RWPE2 (cell line): Measurements from ENCODE around the gene USP37.

Source experiments
- ATAC-seq: fragments of 200-7000 bp; cut with Tn5 transposase; 3 replicates; pipeline ENCODE4 v1.9.1; 2021; ENCODE audit warnings: low read depth
- DNase-seq: peaks from one replicate; pipeline ENCODE4 v3.0.0-alpha.2; 2020; ENCODE audit warnings: low spot score
- H3K27ac ChIP-seq: fragments of 450-650 bp; 2 replicates; pipeline ENCODE4 v1.5.1; 2017; ENCODE audit warnings: mild to moderate bottlenecking; ENCODE audit not compliant: poor library complexity, severe bottlenecking
- H3K27me3 ChIP-seq: fragments of 250-450 bp; sonication (Bioruptor Pico); 2 replicates; pipeline ENCODE4 v1.5.1; 2021; ENCODE audit warnings: mild to moderate bottlenecking, moderate library complexity; ENCODE audit not compliant: insufficient read depth, poor library complexity, severe bottlenecking
- H3K36me3 ChIP-seq: fragments of 250-450 bp; sonication (Bioruptor Pico); 2 replicates; pipeline ENCODE4 v1.5.1; 2020; ENCODE audit warnings: low read depth, mild to moderate bottlenecking, moderate library complexity
- H3K4me1 ChIP-seq: fragments of 250-450 bp; sonication (Bioruptor Pico); 2 replicates; pipeline ENCODE4 v1.5.1; 2021; ENCODE audit warnings: mild to moderate bottlenecking, moderate library complexity; ENCODE audit not compliant: insufficient read depth, poor library complexity, severe bottlenecking
- H3K4me3 ChIP-seq: fragments of 250-450 bp; sonication (Bioruptor Pico); 2 replicates; pipeline ENCODE4 v1.5.1; 2021; ENCODE audit warnings: mild to moderate bottlenecking, moderate library complexity; ENCODE audit not compliant: severe bottlenecking
- H3K9me3 ChIP-seq: fragments of 250-450 bp; sonication (Bioruptor Pico); 2 replicates; pipeline ENCODE4 v1.5.1; 2021; ENCODE audit warnings: mild to moderate bottlenecking, moderate library complexity; ENCODE audit not compliant: severe bottlenecking
- CTCF ChIP-seq: fragments of 450-650 bp; IDR thresholded peaks from one replicate; pipeline ENCODE4 v1.5.1; 2017; ENCODE audit warnings: mild to moderate bottlenecking, moderate library complexity; ENCODE audit not compliant: poor library complexity, severe bottlenecking

Gene USP37

GRCh38 chr2:218421027-218421426, 147.1 kb downstream of the USP37 start:
- Histone ChIP-seq H3K4me3 (no peak overlapping the region), H3K27ac (no peak overlapping the region), H3K36me3 (no peaks in the 10 kb centered on the region), H3K27me3 (no peaks in the 10 kb centered on the region), H3K9me3 (no peaks in the 10 kb centered on the region), H3K4me1 (no peaks in the 10 kb centered on the region)
- TF ChIP-seq CTCF: no peak
- DNase-seq (no peak), ATAC-seq (no peak)

- H3K27ac ChIP-seq: no peak overlapping the region
- TF ChIP-seq CTCF: no peak
Observed at GRCh38 chr2:218419630-218420216, 148.4 kb downstream of the USP37 start.

GRCh38 chr2:218418717-218419458, 149.3 kb downstream of the USP37 start, which contains the start of gene VIL1:
Gene VIL1 (plus strand): TSS chr2:218419123. CDS start chr2:218423779, 4,656 bp downstream.
- H3K27me3 ChIP-seq: no peaks in the 10 kb centered on the region
- DNase-seq (no peak), ATAC-seq (0 out of 3 replicates have a peak, but pooled peaks have one; percentile 10)
- no peak within 1 kb of the TSS for H3K27ac ChIP-seq
- H3K4me1 ChIP-seq: no peaks in the 10 kb centered on the region
- no peak for TF ChIP-seq CTCF
- no peaks in the 10 kb centered on the region for H3K36me3 ChIP-seq
- H3K4me3 ChIP-seq: no peak within 1 kb of the TSS
- no peaks in the 10 kb centered on the region for H3K9me3 ChIP-seq

More at GRCh38 chr2:218419630-218420216, 148.4 kb downstream of the USP37 start:
- Histone ChIP-seq H3K9me3 (no peaks in the 10 kb centered on the region), H3K4me3 (no peak overlapping the region), H3K36me3 (no peaks in the 10 kb centered on the region), H3K27me3 (no peaks in the 10 kb centered on the region), H3K4me1 (no peaks in the 10 kb centered on the region)
- no peak for ATAC-seq
- DNase-seq: no peak

- DNase-seq (no peak), ATAC-seq (no peak)
- no peaks in the 10 kb centered on the region for H3K4me1 ChIP-seq
- TF ChIP-seq CTCF: no peak
- H3K27me3 ChIP-seq: no peaks in the 10 kb centered on the region
- H3K9me3 ChIP-seq: no peaks in the 10 kb centered on the region
- no peaks in the 10 kb centered on the region for H3K36me3 ChIP-seq
- no peak overlapping the region for H3K27ac ChIP-seq
- no peak overlapping the region for H3K4me3 ChIP-seq
Observed at GRCh38 chr2:218418321-218418716, 149.8 kb downstream of the USP37 start.

- ATAC-seq (no peak), DNase-seq (no peak)
- H3K27ac ChIP-seq: no peak overlapping the region
- H3K27me3 ChIP-seq: no peaks in the 10 kb centered on the region
- no peaks in the 10 kb centered on the region for H3K9me3 ChIP-seq
- TF ChIP-seq CTCF: no peak
- peaks cover 12% of the 10 kb centered on the region for H3K4me1 ChIP-seq
- H3K4me3 ChIP-seq: no peak overlapping the region
- H3K36me3 ChIP-seq: peaks cover 19% of the 10 kb centered on the region
Observed at GRCh38 chr2:218407717-218408116, 160.4 kb downstream of the USP37 start.
